Subcutaneous abdominal adipose tissue (tissue), 5 donors: ENCODE data around the gene COL6A1.
"Not testable (repeated sequence)": the region's sequence is repeated elsewhere in the genome, so short reads cannot be mapped to it uniquely, and the experiment has no call there.

Source experiments
- H3K27ac ChIP-seq: one replicate; pipeline ENCODE4 v1.7.0; 2013; ENCODE audit warnings: low read depth, mild to moderate bottlenecking, inconsistent platforms, low read length, moderate library complexity
- H3K27me3 ChIP-seq, 5 donors: one replicate each; pipeline ENCODE4 v1.7.0; 2013; ENCODE audit warnings: low read length in 5 of 5, inconsistent platforms in 1 of 5; ENCODE audit not compliant: control insufficient read depth in 5 of 5, insufficient read depth in 4 of 5
- H3K36me3 ChIP-seq, 5 donors: one replicate each; pipeline ENCODE4 v1.7.0; 2013; ENCODE audit warnings: low read length in 5 of 5; ENCODE audit not compliant: control insufficient read depth in 5 of 5, insufficient read depth in 5 of 5
- H3K4me1 ChIP-seq, 5 donors: one replicate each; pipeline ENCODE4 v1.7.0; 2013; ENCODE audit warnings: low read length in 5 of 5, mild to moderate bottlenecking in 3 of 5, moderate library complexity in 1 of 5; ENCODE audit not compliant: control insufficient read depth in 5 of 5, insufficient read depth in 5 of 5
- H3K4me3 ChIP-seq, 5 donors: one replicate each; pipeline ENCODE4 v1.7.0; 2013; ENCODE audit warnings: low read length in 5 of 5, low read depth in 1 of 5
- H3K9ac ChIP-seq, 5 donors: one replicate each; pipeline ENCODE4 v1.7.0; 2013; ENCODE audit warnings: low read length in 5 of 5, mild to moderate bottlenecking in 4 of 5, moderate library complexity in 3 of 5
- H3K9me3 ChIP-seq, 5 donors: one replicate each; pipeline ENCODE4 v1.7.0; 2013; ENCODE audit warnings: low read length in 5 of 5; ENCODE audit not compliant: control insufficient read depth in 5 of 5
- donor health status: healthy.
- donor health status: healthy.
- donor health status: healthy.
- donor health status: healthy.
- donor health status: healthy.

The COL6A1 gene

DNA sequence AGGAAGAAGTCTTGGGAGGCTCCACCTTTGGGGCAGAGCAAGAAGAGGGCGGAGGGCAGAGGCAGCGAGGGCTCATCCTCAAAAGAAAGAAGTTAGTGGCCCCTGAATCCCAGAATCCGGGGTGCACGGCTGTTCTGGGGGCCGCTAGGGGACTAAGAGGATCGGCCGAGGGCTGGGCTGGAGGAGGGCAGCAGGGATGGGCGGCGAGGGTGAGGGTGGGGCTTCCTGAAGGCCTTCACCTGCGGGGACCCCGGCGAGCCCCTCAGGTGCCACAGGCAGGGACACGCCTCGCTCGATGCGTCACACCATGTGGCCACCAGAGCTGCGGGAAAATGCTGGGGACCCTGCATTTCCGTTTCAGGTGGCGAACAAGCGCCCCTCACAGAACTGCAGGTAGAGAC, 23.9 kb downstream of the COL6A1 start:
- H3K4me3 ChIP-seq: no peak overlapping the region
- no peak overlapping the region for H3K9ac ChIP-seq
- no peaks in the 10 kb centered on the region for H3K27me3 ChIP-seq
- no peak overlapping the region for H3K27ac ChIP-seq
- H3K9me3 ChIP-seq: peaks cover 0 to 6% (median 0%) of the 10 kb centered on the region in 5 donors
- no peaks in the 10 kb centered on the region for H3K4me1 ChIP-seq
- H3K36me3 ChIP-seq: peaks cover 0 to 42% (median 36%) of the 10 kb centered on the region in 5 donors

DNA sequence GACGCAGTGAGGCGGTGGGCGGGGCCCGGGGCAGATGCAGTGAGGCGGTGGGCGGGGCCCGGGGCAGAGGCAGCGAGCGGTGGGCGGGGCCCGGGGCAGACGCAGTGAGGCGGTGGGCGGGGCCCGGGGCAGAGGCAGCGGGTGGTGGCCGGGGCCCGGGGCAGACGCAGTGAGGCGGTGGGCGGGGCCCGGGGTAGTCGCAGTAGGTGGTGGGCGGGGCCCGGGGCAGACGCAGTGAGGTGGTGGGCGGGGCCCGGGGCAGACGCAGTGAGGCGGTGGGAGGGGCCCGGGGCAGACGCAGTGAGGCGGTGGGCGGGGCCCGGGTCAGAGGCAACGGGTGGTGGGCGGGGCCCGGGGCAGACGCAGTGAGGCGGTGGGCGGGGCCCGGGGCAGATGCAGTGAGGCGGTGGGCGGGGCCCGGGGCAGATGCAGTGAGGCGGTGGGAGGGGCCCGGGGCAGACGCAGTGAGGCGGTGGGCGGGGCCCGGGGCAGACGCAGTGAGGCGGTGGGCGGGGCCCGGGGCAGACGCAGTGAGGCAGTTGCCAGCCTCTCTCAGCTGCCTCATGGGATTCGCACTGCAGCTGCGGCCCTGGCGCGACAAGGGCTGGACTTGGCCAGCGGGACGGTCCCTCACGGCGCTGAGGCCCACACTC, 24.4 kb downstream of the COL6A1 start:
- H3K4me1 ChIP-seq, H3K9me3 ChIP-seq, H3K9ac ChIP-seq, H3K27me3 ChIP-seq, H3K27ac ChIP-seq, H3K4me3 ChIP-seq: not testable (repeated sequence)
- H3K36me3 ChIP-seq: peaks cover 0 to 39% (median 36%) of the 10 kb centered on the region in 5 donors

DNA sequence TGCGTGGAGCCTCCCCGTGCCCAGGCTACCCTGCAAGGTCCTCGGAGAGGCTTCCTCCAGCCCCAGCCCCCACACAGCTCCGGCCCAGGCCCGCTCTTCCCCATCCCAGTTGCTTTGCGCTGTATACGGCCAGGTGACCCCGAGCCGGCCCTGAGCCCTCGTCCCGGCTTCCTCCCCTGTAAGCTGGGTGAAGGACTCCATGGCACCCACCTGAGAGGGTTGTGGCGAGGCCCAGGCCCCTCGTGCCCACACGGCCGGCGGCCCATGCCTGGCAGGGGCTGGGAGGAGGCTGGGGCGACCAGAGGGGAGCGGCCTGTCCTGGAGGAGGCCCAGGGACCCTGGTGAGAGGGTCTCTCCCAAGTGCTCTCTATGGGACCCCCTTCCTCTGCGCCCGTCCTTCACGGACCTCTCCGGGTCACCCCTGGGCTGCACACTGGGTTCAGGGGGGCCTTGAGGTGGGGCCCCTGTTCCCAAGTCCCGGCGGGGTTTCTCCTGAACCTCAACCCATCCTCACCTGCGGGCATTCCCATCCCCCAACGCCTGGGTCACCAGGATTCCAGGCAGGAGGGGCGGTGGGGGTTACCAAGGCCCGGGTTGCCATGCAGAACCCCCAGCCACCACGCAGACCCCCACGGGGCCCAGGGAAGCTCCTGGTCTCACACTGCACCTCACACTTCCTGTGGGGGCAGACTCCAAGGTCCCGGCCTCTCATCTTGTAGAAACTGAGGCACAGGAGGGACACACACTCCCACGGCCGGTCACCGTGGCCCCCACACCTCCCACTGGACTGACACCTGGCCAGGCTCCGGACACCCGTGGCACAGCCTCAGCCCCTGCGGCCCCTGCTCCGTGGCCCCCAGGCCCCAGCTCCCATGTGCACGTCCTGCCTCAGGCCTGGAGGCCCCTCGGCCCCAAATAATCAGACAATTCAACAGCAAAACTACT, 25.2 kb downstream of the COL6A1 start:
- Histone ChIP-seq H3K9ac (no peak overlapping the region), H3K27me3 (no peaks in the 10 kb centered on the region), H3K4me3 (no peak overlapping the region), H3K36me3 (peaks cover 0 to 31% (median 28%) of the 10 kb centered on the region in 5 donors), H3K9me3 (peaks cover 0 to 6% (median 0%) of the 10 kb centered on the region in 5 donors), H3K4me1 (no peaks in the 10 kb centered on the region), H3K27ac (no peak overlapping the region)

DNA sequence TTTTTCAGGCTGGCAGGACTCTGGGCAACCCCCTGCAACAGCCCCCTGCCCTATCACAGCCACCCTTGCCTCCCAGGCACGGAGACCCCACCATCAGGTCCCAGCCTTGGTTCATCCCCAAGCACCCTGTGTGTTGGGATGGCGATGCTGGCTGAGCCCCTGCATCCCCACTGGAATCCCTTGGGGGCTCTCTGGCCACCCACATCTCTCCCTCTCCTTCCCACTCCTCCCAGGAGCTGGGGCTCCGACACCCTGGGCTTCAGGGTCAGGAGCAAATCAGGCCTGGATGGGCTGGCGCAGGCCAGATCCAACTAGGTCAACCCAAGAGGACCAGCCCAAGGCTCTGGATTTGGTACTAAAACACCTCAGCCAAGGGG, 25.9 kb downstream of the COL6A1 start:
- Histone ChIP-seq H3K4me1 (no peaks in the 10 kb centered on the region), H3K9ac (no peak overlapping the region), H3K36me3 (peaks cover 0 to 24% (median 21%) of the 10 kb centered on the region in 5 donors), H3K27me3 (no peaks in the 10 kb centered on the region), H3K9me3 (peaks cover 0 to 4% (median 0%) of the 10 kb centered on the region in 5 donors), H3K4me3 (no peak overlapping the region), H3K27ac (no peak overlapping the region)

DNA sequence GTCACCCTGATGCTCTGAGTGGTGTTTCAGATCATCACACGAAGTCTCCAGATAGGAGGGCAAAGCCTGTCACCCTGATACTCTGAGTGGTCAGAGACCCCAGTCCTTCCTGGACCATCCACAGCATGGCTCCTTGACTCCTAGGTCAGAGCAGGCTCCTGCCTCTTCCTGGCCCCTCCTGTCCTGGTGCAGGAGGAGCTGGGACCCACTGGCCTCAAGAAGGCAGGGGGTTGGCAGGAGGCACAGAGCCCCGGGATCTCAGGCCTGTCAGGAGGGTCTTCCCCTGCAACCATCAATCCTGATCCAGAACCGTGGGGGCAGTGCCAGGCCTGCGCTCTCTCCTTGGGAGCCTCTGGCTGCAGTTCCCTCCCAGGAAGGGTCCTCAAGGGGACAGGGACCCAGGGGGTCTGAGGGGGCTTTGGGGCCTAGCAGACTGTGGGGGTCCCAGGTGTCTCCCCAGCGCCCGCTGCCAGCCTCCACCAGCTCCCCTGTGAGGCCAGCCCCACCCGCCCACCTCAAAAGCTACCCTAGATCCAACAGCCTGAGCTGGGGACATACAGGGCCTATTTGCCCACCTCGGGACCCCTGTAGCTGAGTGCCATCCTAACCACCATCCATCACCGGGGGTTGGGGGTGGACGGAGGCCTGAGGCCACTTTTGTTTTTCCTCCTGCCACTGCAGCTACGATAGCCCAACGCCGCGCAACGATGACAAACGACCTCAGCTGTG, 27.5 kb downstream of the COL6A1 start:
- Histone ChIP-seq H3K27ac (no peak overlapping the region), H3K4me3 (no peak overlapping the region)

DNA sequence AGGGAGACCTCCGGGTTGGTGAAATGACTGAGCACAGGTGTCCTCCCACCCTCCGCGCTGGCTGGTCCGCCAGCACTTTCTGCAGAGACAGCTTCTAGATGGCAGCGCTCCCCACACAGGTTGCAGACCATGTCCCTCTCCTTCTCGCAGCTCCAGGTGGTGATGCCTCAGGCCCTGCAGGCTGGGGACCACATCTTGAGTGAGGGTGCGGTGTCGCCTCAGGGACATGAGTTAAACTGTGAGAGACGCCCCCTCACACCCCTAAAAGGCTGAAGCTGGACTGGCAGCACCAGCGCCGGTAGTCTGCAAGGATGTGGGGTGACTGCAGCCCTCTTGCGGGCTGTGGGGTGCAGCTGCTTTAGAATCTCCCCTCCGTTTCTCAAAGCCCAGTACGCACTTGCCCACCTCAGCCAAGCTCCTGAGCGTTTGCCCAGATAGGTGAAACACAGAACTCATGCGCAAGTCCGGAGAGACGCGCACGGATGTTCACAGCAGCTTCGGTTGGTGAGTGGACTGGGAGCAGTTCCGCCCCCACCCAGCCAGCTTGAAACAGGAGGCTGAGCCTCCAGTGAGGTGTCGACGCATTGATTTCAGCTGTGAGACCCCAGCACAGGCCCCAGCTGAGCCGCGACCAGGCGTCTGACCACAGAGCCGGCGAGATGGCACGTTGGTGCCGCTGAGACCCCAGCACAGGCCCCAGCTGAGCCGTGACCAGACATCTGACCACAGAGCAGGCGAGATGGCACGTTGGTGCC, 28.6 kb downstream of the COL6A1 start:
- no peaks in the 10 kb centered on the region for H3K36me3 ChIP-seq
- H3K4me3 ChIP-seq: no peak overlapping the region
- H3K27ac ChIP-seq: no peak overlapping the region
- H3K27me3 ChIP-seq: no peaks in the 10 kb centered on the region
- peaks cover 0 to 4% (median 0%) of the 10 kb centered on the region in 5 donors for H3K9me3 ChIP-seq
- H3K4me1 ChIP-seq: no peaks in the 10 kb centered on the region
- no peak overlapping the region for H3K9ac ChIP-seq

More for the DNA sequence above, 27.5 kb downstream of the COL6A1 start:
- peaks cover 0 to 4% (median 0%) of the 10 kb centered on the region in 5 donors for H3K9me3 ChIP-seq
- H3K36me3 ChIP-seq: peaks cover 0 to 9% (median 6%) of the 10 kb centered on the region in 5 donors
- no peaks in the 10 kb centered on the region for H3K4me1 ChIP-seq
- no peaks in the 10 kb centered on the region for H3K27me3 ChIP-seq
- no peak overlapping the region for H3K9ac ChIP-seq

DNA sequence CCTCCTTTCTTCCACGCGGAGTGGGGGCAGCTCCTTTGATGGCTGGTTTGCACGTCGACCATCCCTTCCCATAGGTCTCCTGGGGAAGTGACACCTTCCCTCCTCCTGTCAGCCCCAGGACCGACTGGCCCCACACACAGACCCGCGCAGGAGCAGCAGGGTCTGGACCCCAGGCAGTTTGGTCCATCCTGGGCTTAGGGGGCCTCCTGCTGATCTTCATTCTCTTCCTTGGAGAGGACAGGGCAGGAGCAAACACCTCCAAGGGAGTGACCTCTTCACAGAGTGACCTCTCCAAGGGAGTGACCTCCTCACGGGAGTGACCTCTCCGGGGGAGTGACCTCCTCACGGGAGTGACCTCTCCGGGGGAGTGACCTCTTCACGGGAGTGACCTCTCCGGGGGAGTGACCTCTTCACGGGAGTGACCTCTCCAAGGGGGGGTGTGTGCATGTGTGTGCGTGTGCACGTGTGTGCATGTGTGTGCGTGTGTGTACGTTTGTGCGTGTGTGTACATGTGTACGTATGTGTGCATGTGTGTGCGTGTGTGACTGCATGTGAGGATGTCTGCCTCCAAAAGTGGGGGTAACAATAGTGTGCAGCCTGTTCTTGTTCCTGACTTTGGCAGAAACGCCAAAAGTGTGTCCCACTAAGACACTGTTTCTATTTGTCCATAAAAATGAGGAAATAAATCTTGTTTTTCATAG, 29.8 kb downstream of the COL6A1 start:
- Histone ChIP-seq H3K4me1 (no peaks in the 10 kb centered on the region), H3K9me3 (peaks cover 0 to 4% (median 0%) of the 10 kb centered on the region in 5 donors), H3K27me3 (no peaks in the 10 kb centered on the region), H3K27ac (no peak overlapping the region), H3K36me3 (no peaks in the 10 kb centered on the region), H3K4me3 (no peak overlapping the region), H3K9ac (no peak overlapping the region)

DNA sequence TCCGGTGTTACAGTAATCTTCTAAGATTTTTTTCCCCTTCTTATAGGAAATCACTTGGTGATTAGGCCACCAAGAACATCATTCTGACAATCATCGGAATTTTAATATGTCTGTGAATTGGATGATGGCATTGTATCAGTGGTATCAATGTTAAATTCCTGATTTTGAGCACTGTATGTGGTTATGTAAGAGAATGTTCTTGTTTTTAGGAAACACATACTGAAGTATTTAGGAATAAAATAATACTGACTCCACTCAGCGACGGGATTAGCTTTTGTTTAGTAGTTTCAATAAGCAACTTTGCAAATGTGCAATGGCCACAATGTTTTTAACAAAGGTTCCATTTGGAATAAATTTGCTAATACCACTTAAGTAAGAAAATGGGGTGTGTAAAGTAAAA, 30.6 kb downstream of the COL6A1 start:
- Histone ChIP-seq H3K9ac (no peak overlapping the region), H3K4me3 (no peak overlapping the region), H3K9me3 (peaks cover 0 to 3% (median 0%) of the 10 kb centered on the region in 5 donors), H3K4me1 (no peaks in the 10 kb centered on the region), H3K36me3 (no peaks in the 10 kb centered on the region), H3K27me3 (peaks cover 0 to under 1% (median 0%) of the 10 kb centered on the region in 5 donors), H3K27ac (no peak overlapping the region)

DNA sequence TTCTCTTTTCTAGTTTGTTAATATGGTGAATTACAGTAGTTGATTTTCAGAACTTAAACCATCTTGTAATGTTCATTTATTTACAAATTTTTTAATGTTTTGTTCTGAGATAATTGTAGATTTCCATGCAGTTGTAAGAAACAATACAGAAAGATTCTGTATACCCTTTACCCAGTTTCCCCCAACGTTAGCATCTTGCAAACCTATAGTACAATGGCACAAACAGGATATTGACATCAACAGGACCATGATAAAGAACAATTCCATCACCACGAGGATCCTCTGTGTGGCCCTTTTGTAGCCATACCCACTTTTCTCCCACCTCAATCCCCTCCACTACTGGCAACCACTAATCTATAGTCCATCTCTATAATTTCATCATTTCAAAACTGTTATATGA, 33.3 kb downstream of the COL6A1 start:
- Histone ChIP-seq H3K36me3 (no peaks in the 10 kb centered on the region), H3K9me3 (no peaks in the 10 kb centered on the region), H3K27me3 (peaks cover 0 to 2% (median 0%) of the 10 kb centered on the region in 5 donors), H3K27ac (no peak overlapping the region), H3K9ac (no peak overlapping the region), H3K4me1 (peaks cover 0 to 3% (median 0%) of the 10 kb centered on the region in 5 donors), H3K4me3 (no peak overlapping the region)
